ENCODE results near the gene TMEM120B. TPM values are rescaled to one million over a fixed set of nuclear protein-coding genes. Genes with fewer than 3 reads are reported as not detected.

The TMEM120B gene
- total RNA-seq, 2 experiments from 2014 or later = 12.4 to 21.5 TPM

DNA sequence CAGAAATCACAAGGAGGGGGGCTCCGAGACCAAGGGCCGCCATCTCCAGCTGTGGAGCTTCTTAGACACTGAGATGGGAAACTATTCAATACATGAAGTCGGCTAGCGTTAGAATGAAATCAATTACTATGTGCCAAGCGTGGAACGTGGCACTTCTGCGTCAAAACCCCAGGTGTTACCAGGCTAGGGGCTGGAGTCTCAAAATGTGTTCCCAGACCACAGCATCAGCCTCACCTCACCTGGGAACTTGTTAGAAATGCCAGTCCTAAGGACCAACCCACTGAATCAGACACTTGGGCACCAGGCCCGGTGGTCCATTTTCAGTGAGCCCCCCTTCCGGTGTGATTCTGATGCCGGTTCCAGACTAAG lies 86.2 kb downstream of the TMEM120B start:
- peak overlapping the region; percentile 58; the same call in 1 of the 2 replicates for H3K4me2 ChIP-seq (ENCODE audit: low read length)
- peaks cover 9% of the 10 kb centered on the region; the same call in 1 of the 2 replicates for H3K36me3 ChIP-seq (ENCODE audit: insufficient read depth, low read length)
- POLR2A ChIA-PET = interaction anchor here (0.6 kb wide), 3 partner anchors 8 to 210 kb away, joined by 3 to 4 read pairs (median 3); no protein-coding TSS in a partner anchor

DNA sequence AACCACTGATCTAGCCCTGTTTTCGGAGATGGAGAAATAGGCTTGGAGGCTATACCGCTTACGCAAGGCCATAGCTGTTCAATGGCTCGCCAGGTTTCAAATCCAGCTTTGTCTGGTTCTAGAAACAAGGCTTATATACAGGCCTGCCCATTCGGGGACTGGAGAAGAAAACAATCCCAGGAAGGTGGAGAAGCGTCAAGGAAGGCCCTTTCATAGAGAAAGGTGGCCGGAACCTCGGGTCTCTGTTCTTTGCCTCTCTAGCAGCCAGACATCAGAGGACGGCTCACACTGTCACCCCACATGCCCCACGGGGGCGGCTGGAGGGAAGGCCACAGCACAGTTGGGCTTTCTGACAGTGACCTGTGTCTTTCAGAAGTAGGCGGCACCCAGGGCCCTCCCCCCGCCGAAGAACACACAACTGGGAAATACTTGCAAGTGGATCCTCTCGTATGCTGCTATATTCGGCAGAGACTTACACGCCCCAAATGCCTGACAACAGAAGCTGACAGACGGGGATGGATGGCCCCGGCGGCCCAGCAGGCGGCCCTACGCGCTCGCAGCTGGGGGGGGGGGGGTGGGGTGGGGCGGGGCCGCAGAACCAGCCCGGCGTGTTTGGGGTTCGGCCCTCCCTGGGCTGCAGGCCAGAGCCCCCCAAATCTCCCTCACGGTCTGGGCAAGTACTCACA lies 86.7 kb downstream of the TMEM120B start:
- POLR2A ChIA-PET = no interaction called here

More for the DNA sequence above, 86.2 kb downstream of the TMEM120B start:
- DNase-seq (ENCODE audit: low spot score) = no peak
- BruUV-seq (replicated peaks) = no TSS peak
- no peaks in the 10 kb centered on the region for H4K20me1 ChIP-seq (ENCODE audit: insufficient read depth, low read length)
- CTCF ChIA-PET (ENCODE audit: unreplicated experiment) = interaction anchor here (1.0 kb wide), 1 partner anchor 13 kb away, joined by 3 read pairs; no protein-coding TSS in a partner anchor
- no peaks in the 10 kb centered on the region for H3K9me2 ChIP-seq (ENCODE audit: insufficient read depth, low read length)
- no peaks in the 10 kb centered on the region for H3K9me3 ChIP-seq (ENCODE audit: low read length)
- intact Hi-C loops (cut with micrococcal nuclease; ENCODE audit: unreplicated experiment) = no loop called here
- H2AFZ ChIP-seq (ENCODE audit: low read length) = no peak overlapping the region
- H3K4me1 ChIP-seq (ENCODE audit: insufficient read depth, low read length, poor library complexity, severe bottlenecking) = peaks cover 56% of the 10 kb centered on the region
- H3K27ac ChIP-seq (ENCODE audit: low read depth, low read length, poor library complexity, severe bottlenecking) = peak overlapping the region; percentile 26
- TF ChIP-seq, protein P1, sequence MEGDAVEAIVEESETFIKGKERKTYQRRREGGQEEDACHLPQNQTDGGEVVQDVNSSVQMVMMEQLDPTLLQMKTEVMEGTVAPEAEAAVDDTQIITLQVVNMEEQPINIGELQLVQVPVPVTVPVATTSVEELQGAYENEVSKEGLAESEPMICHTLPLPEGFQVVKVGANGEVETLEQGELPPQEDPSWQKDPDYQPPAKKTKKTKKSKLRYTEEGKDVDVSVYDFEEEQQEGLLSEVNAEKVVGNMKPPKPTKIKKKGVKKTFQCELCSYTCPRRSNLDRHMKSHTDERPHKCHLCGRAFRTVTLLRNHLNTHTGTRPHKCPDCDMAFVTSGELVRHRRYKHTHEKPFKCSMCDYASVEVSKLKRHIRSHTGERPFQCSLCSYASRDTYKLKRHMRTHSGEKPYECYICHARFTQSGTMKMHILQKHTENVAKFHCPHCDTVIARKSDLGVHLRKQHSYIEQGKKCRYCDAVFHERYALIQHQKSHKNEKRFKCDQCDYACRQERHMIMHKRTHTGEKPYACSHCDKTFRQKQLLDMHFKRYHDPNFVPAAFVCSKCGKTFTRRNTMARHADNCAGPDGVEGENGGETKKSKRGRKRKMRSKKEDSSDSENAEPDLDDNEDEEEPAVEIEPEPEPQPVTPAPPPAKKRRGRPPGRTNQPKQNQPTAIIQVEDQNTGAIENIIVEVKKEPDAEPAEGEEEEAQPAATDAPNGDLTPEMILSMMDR (conservative IDR thresholded peaks at IDR 0.05; ENCODE audit: low read length) = no peak
- TF ChIP-seq EZH2phosphoT487 (IDR thresholded peaks at IDR 0.05; ENCODE audit: borderline replicate concordance, low read depth, low read length) = no peak
- peaks cover 16% of the 10 kb centered on the region; the same call in 1 of the 2 replicates for H3K79me2 ChIP-seq (ENCODE audit: insufficient read depth, low read depth, low read length)
- H3K4me3 ChIP-seq (ENCODE audit: low read depth, low read length, poor library complexity, severe bottlenecking) = peak overlapping the region; percentile 40

More for the DNA sequence above, 86.7 kb downstream of the TMEM120B start:
- no TSS peak for BruUV-seq (replicated peaks)
- peaks cover 9% of the 10 kb centered on the region; the same call in 1 of the 2 replicates for H3K36me3 ChIP-seq (ENCODE audit: insufficient read depth, low read length)
- peak overlapping the region; percentile 75 for H3K4me3 ChIP-seq (ENCODE audit: low read depth, low read length, poor library complexity, severe bottlenecking)
- no peaks in the 10 kb centered on the region for H3K9me2 ChIP-seq (ENCODE audit: insufficient read depth, low read length)
- peaks cover 16% of the 10 kb centered on the region; the same call in 1 of the 2 replicates for H3K79me2 ChIP-seq (ENCODE audit: insufficient read depth, low read depth, low read length)
- peaks cover 55% of the 10 kb centered on the region for H3K4me1 ChIP-seq (ENCODE audit: insufficient read depth, low read length, poor library complexity, severe bottlenecking)
- peak overlapping the region; percentile 99 for H3K4me2 ChIP-seq (ENCODE audit: low read length)
- peak; percentile 71 for DNase-seq (ENCODE audit: low spot score)
- no peaks in the 10 kb centered on the region for H4K20me1 ChIP-seq (ENCODE audit: insufficient read depth, low read length)
- H3K27ac ChIP-seq (ENCODE audit: low read depth, low read length, poor library complexity, severe bottlenecking) = peak overlapping the region; percentile 74
- H2AFZ ChIP-seq (ENCODE audit: low read length) = no peak overlapping the region
- no peaks in the 10 kb centered on the region for H3K9me3 ChIP-seq (ENCODE audit: low read length)
- no peak for TF ChIP-seq EZH2phosphoT487 (IDR thresholded peaks at IDR 0.05; ENCODE audit: borderline replicate concordance, low read depth, low read length)
- TF ChIP-seq, protein P1 (conservative IDR thresholded peaks at IDR 0.05; ENCODE audit: low read length) = no peak
- intact Hi-C loops (cut with micrococcal nuclease; ENCODE audit: unreplicated experiment) = no loop called here
- CTCF ChIA-PET (ENCODE audit: unreplicated experiment) = no interaction called here

Data from OCI-LY7 (cell line).